BE2C (cell line): ENCODE results near the gene CCDC28B.

ENCODE experiments used
- DNase-seq: peaks from one replicate; pipeline ENCODE4 v3.0.0-alpha.2; 2020
- H3K27me3 ChIP-seq: fragments of 250-450 bp; sonication (Bioruptor Pico); 2 replicates; pipeline ENCODE4 v1.5.1; 2020; ENCODE audit warnings: mild to moderate bottlenecking
- H3K36me3 ChIP-seq: fragments of 250-450 bp; sonication (Bioruptor Pico); 2 replicates; pipeline ENCODE4 v1.5.1; 2020; ENCODE audit warnings: mild to moderate bottlenecking
- H3K4me1 ChIP-seq: fragments of 250-450 bp; sonication (Bioruptor Pico); 2 replicates; pipeline ENCODE4 v1.5.1; 2020
- H3K4me3 ChIP-seq: 2 replicates; pipeline ENCODE4 v1.5.1; 2011; ENCODE audit warnings: low read depth, low read length
- H3K9me3 ChIP-seq: fragments of 250-450 bp; sonication (Bioruptor Pico); 2 replicates; pipeline ENCODE4 v1.5.1; 2020
- TF ChIP-seq, protein P1 (sequence below): IDR thresholded peaks from 2 replicates; pipeline ENCODE4 v1.5.1; 2012; ENCODE audit warnings: mild to moderate bottlenecking, low read depth, low read length

The CCDC28B gene

DNA sequence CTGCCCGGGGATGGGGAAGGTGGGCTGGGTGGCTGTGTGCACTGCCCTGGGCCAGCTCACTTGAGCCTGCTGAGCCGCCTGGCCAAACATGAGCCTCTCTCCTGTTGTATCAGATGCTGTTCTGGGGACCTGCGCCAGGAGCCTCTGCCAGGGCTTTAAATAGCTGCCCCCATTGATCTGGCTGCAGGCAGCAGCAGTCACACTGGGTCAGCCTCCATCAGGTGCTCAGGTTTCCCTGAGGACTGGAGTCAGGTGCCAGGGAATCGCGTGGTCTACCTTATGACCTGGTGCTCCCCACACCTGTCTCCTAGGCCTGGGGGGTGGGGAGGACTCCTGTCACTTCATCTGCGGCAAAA lies 700 bp upstream of the CCDC28B start:
- no peaks in the 10 kb centered on the region for H3K9me3 ChIP-seq
- no peaks in the 10 kb centered on the region for H3K27me3 ChIP-seq
- DNase-seq = no peak
- peaks cover 8% of the 10 kb centered on the region for H3K4me1 ChIP-seq
- H3K4me3 ChIP-seq = peak overlapping the region; percentile 70
- no peaks in the 10 kb centered on the region; the same call in 1 of the 2 replicates for H3K36me3 ChIP-seq
- TF ChIP-seq, protein P1, sequence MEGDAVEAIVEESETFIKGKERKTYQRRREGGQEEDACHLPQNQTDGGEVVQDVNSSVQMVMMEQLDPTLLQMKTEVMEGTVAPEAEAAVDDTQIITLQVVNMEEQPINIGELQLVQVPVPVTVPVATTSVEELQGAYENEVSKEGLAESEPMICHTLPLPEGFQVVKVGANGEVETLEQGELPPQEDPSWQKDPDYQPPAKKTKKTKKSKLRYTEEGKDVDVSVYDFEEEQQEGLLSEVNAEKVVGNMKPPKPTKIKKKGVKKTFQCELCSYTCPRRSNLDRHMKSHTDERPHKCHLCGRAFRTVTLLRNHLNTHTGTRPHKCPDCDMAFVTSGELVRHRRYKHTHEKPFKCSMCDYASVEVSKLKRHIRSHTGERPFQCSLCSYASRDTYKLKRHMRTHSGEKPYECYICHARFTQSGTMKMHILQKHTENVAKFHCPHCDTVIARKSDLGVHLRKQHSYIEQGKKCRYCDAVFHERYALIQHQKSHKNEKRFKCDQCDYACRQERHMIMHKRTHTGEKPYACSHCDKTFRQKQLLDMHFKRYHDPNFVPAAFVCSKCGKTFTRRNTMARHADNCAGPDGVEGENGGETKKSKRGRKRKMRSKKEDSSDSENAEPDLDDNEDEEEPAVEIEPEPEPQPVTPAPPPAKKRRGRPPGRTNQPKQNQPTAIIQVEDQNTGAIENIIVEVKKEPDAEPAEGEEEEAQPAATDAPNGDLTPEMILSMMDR = no peak

DNA sequence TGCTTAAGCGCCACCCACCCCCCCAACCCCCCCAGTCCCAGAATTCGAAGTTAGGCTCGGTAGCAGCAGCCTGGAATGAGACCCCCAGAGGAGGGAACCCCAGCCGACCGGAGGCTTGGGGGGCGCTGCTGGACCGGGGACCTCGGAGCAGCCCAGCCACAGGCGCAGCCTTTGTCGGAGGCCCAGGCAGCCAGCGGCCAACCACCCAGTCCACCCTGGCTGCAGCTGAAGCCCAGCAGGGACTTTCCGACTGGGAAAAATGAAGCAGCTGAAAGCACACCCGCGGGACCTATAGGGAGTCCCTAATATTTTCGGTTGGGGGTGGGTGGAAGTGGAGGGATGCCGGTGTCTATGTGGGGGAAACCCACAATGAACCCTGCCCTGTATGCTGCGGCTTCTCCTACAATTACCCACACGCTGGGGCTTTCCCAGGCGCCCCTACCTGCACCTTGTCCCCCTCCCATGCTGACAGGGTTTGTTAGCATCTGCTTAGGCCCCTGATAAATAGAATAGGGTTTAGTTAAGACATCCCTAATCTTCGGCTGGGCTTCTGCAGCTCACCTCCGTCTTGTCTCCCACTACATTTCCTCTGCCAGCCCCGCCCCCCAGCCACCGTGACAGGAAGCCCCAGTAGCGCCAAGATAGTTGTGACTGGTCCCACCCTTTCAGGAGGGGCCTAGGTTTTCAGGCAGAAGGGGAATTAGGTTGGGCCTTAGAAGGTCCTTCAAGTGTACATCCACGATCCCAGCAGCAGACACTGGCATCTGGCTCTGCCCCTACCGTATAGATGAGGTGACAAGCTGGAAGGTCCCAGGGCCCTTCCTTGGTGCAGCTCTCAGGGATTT lies 838 bp downstream of the CCDC28B start:
- no peaks in the 10 kb centered on the region for H3K9me3 ChIP-seq
- H3K36me3 ChIP-seq = no peaks in the 10 kb centered on the region; the same call in 1 of the 2 replicates
- peak overlapping the region; percentile 70 for H3K4me3 ChIP-seq
- peaks cover 8% of the 10 kb centered on the region for H3K4me1 ChIP-seq
- peak; percentile 41 for DNase-seq
- H3K27me3 ChIP-seq = no peaks in the 10 kb centered on the region
- TF ChIP-seq, protein P1 = no peak

DNA sequence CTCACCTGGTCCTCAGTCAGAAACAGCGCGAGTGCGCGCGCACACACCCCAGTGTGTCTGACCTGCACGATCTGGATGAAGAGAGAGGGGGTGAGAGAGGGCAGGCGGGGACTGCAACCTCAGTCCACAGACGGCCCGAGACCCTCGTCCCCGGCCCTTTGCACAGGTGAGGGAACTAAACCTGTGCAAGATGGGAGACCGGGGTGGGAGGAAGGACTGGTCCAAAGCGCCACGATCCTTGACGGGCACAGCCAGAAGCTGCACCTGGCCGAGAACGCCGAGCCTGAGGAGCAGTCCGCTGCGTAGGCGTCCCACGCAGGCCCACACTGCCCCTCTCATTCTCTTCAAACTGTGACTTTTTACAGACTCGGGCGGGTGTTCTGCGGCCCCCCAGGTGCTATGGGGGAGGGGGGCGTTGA lies 4.6 kb downstream of the CCDC28B start:
- Histone ChIP-seq H3K36me3 (no peaks in the 10 kb centered on the region), H3K4me1 (peaks cover 10% of the 10 kb centered on the region), H3K27me3 (no peaks in the 10 kb centered on the region), H3K9me3 (no peaks in the 10 kb centered on the region), H3K4me3 (peak overlapping the region; percentile 73)
- no peak for DNase-seq
- TF ChIP-seq, protein P1 = no peak

DNA sequence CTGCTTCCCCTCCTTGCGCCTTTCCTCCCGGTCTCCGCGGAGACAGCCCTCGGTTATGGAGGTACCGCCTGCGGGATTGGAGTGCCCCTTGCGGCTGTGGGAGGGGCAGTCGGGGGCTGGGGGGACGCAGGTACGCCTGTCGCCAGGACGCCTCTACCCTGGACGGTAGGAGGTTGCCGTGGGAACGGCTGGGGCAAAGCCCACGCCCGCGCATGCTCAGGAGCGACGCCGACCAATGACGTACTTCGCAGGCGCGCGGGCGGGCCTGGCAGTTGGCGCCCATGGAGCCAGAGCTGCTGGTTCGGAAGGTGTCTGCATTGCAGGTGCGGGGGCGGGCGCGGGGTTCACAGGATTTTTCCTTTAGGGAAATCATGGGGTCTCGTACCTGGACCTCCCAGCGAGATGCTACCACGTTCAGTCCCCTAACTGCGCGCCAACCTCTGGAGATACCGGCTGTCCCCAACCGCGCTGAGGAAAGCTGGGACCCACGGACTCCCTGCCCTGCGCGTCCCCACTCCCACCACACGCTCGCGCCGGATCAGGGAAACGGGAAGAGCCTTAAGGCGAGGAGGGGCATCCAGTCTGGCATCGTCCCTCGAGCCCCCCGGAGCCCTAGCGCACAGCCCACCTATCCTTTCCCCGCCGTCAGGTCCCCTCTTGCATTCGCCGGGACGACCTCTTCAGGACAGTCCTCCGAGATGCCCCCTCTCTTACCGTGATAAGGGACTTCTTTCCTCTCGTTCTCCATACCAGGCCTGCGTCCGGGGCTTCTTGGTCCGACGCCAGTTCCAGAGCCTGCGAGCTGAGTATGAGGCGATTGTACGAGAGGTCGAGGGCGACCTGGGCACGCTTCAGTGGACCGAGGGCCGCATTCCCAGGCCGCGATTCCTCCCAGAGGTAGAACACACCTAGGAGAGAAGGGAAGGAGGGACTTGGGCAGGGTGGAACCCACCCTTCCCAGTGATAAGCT lies 5.3 kb downstream of the CCDC28B start, which contains the start of gene IQCC:
Gene IQCC, plus strand, starts transcription at position 271 of the 970 bp plus-strand sequence. Its CDS starts 11 bp downstream, at position 282.
- peak; percentile 82 for DNase-seq
- H3K9me3 ChIP-seq = no peaks in the 10 kb centered on the region
- peak within 1 kb of the TSS; percentile 73 for H3K4me3 ChIP-seq
- no peaks in the 10 kb centered on the region for H3K27me3 ChIP-seq
- H3K4me1 ChIP-seq = peaks cover 8% of the 10 kb centered on the region; the same call in 1 of the 2 replicates
- TF ChIP-seq, protein P1 = no peak
- no peaks in the 10 kb centered on the region for H3K36me3 ChIP-seq

DNA sequence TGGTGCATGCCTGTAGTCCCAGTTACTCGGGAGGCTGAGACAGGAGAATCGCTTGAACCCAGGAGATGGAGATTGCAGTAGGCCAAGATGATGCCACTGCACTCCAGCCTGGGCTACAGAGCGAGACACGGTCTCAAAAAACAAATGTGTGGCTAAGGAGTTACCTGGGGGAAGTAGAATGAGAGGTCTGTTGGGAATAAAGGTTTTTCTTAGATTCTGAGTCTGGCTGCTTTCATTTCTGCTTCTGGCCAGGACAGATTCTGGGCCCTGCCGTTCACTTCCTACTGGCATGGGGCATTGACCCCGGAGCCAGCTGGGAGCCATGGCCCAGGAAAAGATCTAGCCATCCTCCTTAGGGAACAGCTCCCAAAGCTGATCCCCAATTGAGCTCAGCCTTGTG lies 8.1 kb downstream of the CCDC28B start:
- TF ChIP-seq, protein P1 = no peak
- H3K4me3 ChIP-seq = no peak overlapping the region
- no peak for DNase-seq
- H3K4me1 ChIP-seq = 0 out of 2 replicates have a peak, but pooled peaks cover 6% of the 10 kb centered on the region
- no peaks in the 10 kb centered on the region for H3K36me3 ChIP-seq
- no peaks in the 10 kb centered on the region for H3K9me3 ChIP-seq
- H3K27me3 ChIP-seq = no peaks in the 10 kb centered on the region
